WERI-Rb-1 (cell line): ENCODE results near the gene RCBTB2.

Experiments used
- DNase-seq: peaks from one replicate; pipeline ENCODE4 v3.0.0-alpha.2; 2020
- H3K27ac ChIP-seq: fragments of 250-450 bp; sonication (Bioruptor Pico); 2 replicates; pipeline ENCODE4 v1.5.1; 2020; ENCODE audit warnings: mild to moderate bottlenecking, moderate library complexity
- H3K27me3 ChIP-seq: fragments of 250-450 bp; sonication (Bioruptor Pico); 2 replicates; pipeline ENCODE4 v1.5.1; 2021; ENCODE audit warnings: mild to moderate bottlenecking, low read depth, moderate library complexity; ENCODE audit not compliant: insufficient read depth, severe bottlenecking
- H3K36me3 ChIP-seq: fragments of 250-450 bp; sonication (Bioruptor Pico); 2 replicates; pipeline ENCODE4 v1.5.1; 2020; ENCODE audit warnings: mild to moderate bottlenecking, moderate library complexity
- H3K4me3 ChIP-seq: 2 replicates; pipeline ENCODE4 v1.5.1; 2011; ENCODE audit warnings: low read depth, mild to moderate bottlenecking, control low read depth, low read length
- H3K9me3 ChIP-seq: fragments of 250-450 bp; sonication (Bioruptor Pico); 2 replicates; pipeline ENCODE4 v1.5.1; 2021; ENCODE audit warnings: mild to moderate bottlenecking, moderate library complexity; ENCODE audit not compliant: severe bottlenecking
- TF ChIP-seq, protein P1 (sequence below): IDR thresholded peaks from 2 replicates; pipeline ENCODE4 v1.5.1; 2011; ENCODE audit warnings: low read depth, mild to moderate bottlenecking, control low read depth, inconsistent platforms, low read length

The RCBTB2 gene

DNA sequence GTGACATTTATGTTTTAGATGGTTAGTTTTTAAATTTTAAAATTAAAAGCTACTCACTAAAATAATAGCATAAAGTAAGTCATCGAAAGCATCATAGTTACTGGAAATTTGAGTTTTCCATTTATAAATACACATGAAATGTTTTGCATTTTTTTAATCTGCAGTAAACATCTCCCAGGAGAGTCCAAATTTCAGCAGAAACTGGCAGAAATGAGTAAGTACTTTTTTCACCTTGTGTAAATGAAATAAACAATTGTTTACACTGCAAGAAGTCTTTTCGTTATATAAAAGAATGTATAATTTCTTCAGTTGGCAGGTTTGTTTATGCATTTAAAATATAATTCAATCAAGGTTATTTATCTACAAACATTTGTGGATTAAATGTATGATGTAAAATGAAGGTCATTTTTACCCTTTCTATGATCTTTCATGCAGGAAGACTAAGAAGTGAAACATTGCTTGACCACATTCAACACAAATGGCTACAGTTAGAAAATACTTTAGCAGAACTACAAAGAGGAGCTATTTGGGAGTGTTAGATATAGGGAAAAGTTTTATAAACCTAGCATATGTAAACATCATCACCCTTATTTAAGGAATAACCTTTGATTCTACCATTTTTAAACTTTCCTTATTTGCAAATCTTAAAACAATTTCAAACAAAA lies 55.6 kb downstream of the RCBTB2 start:
- H3K4me3 ChIP-seq, result no peak overlapping the region
- TF ChIP-seq, protein P1, sequence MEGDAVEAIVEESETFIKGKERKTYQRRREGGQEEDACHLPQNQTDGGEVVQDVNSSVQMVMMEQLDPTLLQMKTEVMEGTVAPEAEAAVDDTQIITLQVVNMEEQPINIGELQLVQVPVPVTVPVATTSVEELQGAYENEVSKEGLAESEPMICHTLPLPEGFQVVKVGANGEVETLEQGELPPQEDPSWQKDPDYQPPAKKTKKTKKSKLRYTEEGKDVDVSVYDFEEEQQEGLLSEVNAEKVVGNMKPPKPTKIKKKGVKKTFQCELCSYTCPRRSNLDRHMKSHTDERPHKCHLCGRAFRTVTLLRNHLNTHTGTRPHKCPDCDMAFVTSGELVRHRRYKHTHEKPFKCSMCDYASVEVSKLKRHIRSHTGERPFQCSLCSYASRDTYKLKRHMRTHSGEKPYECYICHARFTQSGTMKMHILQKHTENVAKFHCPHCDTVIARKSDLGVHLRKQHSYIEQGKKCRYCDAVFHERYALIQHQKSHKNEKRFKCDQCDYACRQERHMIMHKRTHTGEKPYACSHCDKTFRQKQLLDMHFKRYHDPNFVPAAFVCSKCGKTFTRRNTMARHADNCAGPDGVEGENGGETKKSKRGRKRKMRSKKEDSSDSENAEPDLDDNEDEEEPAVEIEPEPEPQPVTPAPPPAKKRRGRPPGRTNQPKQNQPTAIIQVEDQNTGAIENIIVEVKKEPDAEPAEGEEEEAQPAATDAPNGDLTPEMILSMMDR, result no peak
- no peak overlapping the region for H3K27ac ChIP-seq
- no peak for DNase-seq
- H3K36me3 ChIP-seq, result no peaks in the 10 kb centered on the region
- H3K27me3 ChIP-seq, result no peaks in the 10 kb centered on the region
- no peaks in the 10 kb centered on the region for H3K9me3 ChIP-seq

DNA sequence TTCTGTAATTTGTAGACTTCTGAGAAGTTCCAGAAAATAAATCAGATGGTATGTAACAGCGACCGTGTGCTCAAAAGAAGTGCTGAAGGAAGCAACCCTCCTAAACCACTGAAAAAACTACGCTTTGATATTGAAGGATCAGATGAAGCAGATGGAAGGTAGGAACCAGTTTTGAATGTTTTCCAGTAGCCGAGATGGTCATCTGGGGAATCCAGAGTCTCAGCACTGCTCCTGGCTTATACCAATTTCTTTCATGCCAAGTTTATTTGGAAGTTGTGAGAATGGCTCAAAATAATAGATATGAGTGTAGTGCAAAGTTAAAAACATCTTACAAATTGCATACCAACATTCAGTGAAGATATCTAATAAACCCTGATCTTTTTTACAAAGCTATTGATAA lies 56.2 kb downstream of the RCBTB2 start:
- H3K36me3 ChIP-seq, result no peaks in the 10 kb centered on the region
- DNase-seq, result no peak
- H3K9me3 ChIP-seq, result no peaks in the 10 kb centered on the region
- no peaks in the 10 kb centered on the region for H3K27me3 ChIP-seq
- H3K27ac ChIP-seq, result no peak overlapping the region
- no peak overlapping the region for H3K4me3 ChIP-seq
- TF ChIP-seq, protein P1, result no peak

DNA sequence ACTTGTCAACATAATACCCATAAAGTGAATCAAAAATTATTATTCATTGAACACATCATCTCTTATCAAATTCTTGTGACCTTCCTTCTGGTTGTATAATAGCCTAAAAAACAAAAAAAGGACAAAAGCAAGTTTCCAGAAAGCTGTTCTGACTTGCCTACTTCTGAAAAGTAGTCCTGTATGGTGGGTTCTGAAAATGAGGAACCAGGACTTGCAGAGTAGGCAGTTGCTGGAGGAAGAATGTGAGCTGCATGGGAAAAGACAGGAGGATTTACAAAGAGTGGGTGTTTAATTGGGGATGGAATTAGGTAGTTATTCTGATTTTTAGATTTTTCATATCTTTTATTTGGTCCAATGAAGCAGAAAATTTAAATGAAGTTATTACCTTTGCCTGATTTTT lies 56.7 kb downstream of the RCBTB2 start:
- no peaks in the 10 kb centered on the region for H3K27me3 ChIP-seq
- H3K4me3 ChIP-seq, result no peak overlapping the region
- no peaks in the 10 kb centered on the region for H3K9me3 ChIP-seq
- TF ChIP-seq, protein P1, result no peak
- no peak overlapping the region for H3K27ac ChIP-seq
- no peak for DNase-seq
- H3K36me3 ChIP-seq, result no peaks in the 10 kb centered on the region

GRCh38 chr13:48475230-48475629 lies 57.6 kb downstream of the RCBTB2 start:
- Histone ChIP-seq H3K27me3 (no peaks in the 10 kb centered on the region), H3K4me3 (no peak overlapping the region), H3K36me3 (no peaks in the 10 kb centered on the region), H3K9me3 (no peaks in the 10 kb centered on the region), H3K27ac (no peak overlapping the region)
- DNase-seq, result no peak
- TF ChIP-seq, protein P1, result no peak

DNA sequence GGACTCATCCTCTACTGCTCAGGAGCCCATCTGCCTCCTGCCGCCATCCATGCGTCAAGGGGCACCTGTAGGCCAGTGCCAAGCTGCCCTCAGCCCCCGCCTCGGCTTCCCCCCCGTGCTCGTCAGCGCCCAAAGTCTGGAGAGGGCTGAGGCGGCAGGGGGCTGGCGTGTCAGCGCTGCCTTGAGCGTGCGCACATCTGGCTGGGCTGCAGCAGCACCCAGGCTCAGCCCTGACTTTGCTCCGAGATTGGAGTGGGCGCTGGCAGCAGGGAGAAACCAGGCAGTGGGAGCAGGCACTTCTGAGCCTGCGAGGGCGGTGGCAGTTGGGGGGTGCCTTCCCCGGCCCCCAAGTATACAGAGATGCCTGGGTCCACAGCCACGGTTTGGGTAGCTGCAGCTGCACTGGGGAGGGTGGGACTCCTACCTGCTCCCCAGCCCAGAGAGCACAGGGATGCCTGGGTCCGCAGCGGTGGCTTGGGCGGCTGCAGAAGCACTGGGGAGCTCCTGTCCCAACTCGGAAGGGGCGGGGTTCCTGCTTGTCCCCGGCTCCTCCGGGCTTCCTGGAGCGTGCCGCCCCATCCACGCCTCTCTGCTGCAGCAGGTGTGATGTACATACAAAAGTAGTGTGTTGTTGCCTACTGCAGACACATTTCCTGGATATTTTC lies 75.2 kb downstream of the RCBTB2 start:
- TF ChIP-seq, protein P1, result no peak
- no peak for DNase-seq
- Histone ChIP-seq H3K36me3 (no peaks in the 10 kb centered on the region), H3K27me3 (no peaks in the 10 kb centered on the region), H3K27ac (no peak overlapping the region), H3K4me3 (no peak overlapping the region), H3K9me3 (no peaks in the 10 kb centered on the region)
